ENCODE data around the gene SLCO3A1.

SLCO3A1 gene

DNA sequence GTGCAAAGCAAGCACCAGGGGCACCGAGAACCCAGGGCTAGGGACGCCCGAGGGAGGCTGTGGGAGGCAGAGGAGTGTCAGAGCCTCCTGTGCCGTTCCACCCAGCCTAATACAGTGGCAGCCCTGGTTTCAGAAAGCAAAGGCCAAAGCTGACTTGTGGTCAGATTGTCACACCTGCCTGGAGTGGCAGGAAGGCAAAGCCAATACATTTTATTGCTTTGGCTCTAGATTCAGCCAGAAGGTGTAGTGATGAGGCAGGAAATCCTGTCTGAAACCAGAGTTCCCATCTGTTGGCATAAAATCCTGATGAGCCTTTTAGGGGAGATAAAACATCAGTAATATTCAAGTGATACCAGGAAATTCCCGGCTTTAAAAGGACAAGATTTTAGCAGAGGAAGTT lies 168.3 kb downstream of the SLCO3A1 start:
- no peak overlapping the region for H3K27ac ChIP-seq
- H3K27me3 ChIP-seq = no peaks in the 10 kb centered on the region
- no peaks in the 10 kb centered on the region for H3K4me1 ChIP-seq (ENCODE audit: control insufficient read depth in 1 of 2, insufficient read depth in 1 of 2, low read depth in 1 of 2, low read length in 1 of 2)
- H3K4me3 ChIP-seq (ENCODE audit: low read depth in 1 of 2, low read length in 1 of 2) = no peak overlapping the region
- no peaks in the 10 kb centered on the region for H3K36me3 ChIP-seq
- TF ChIP-seq, protein P1, sequence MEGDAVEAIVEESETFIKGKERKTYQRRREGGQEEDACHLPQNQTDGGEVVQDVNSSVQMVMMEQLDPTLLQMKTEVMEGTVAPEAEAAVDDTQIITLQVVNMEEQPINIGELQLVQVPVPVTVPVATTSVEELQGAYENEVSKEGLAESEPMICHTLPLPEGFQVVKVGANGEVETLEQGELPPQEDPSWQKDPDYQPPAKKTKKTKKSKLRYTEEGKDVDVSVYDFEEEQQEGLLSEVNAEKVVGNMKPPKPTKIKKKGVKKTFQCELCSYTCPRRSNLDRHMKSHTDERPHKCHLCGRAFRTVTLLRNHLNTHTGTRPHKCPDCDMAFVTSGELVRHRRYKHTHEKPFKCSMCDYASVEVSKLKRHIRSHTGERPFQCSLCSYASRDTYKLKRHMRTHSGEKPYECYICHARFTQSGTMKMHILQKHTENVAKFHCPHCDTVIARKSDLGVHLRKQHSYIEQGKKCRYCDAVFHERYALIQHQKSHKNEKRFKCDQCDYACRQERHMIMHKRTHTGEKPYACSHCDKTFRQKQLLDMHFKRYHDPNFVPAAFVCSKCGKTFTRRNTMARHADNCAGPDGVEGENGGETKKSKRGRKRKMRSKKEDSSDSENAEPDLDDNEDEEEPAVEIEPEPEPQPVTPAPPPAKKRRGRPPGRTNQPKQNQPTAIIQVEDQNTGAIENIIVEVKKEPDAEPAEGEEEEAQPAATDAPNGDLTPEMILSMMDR (IDR thresholded peaks at IDR 0.05) = no peak
- no peaks in the 10 kb centered on the region for H3K9me3 ChIP-seq

DNA sequence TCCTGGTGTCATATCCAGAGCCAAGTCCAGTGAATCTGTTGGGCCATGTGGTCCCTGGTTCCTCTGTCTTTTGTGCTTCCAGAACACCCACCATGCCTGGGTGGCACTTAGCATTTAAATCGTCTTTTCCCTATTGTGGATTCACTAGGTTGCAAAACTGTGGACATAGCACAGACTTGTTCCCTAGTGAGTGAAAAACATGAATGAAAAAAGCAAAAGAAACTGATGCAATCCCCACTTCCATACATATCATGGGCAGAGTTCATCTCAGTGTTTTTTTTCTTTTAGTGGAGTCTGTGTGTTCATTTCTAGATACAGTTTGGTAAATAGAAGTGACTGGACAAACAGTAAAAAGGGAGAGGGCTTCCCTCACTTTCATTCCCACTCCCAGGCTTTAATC lies 170.5 kb downstream of the SLCO3A1 start:
- TF ChIP-seq, protein P1 (IDR thresholded peaks at IDR 0.05) = no peak
- H3K36me3 ChIP-seq = no peaks in the 10 kb centered on the region

DNA sequence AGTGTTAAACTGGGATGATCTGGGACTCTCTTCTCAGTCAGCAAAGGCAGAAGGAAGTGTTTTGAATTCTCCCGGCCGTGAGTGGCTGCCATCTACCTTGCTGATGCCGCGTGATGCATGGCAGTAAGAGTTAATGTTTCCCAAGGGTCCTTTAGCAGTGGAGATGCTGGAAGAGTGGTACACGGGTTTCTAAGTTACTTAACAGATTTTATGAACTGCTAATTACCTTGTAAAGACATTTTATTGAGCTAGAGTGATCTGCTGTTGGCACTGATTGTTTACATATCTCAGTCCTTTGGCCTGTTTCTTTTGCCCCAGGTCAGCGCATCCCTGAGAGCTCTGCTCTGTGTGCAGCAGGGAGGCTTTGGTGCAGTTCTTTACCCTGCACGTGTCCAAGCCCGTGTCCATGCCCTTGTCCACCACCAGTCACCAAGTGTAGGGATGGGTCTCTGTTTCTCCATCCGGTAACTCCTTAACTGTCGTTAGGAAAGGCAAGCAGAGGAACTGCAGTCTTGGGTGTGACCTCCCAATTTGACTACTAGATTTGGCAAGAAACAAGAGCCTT lies 172.3 kb downstream of the SLCO3A1 start:
- H3K27ac ChIP-seq = no peak overlapping the region
- H3K4me1 ChIP-seq (ENCODE audit: control insufficient read depth in 1 of 2, insufficient read depth in 1 of 2, low read depth in 1 of 2, low read length in 1 of 2) = no peaks in the 10 kb centered on the region
- no peak overlapping the region for H3K4me3 ChIP-seq (ENCODE audit: low read depth in 1 of 2, low read length in 1 of 2)
- H3K9me3 ChIP-seq = no peaks in the 10 kb centered on the region
- H3K27me3 ChIP-seq = no peaks in the 10 kb centered on the region
- H3K36me3 ChIP-seq = no peaks in the 10 kb centered on the region
- TF ChIP-seq, protein P1 (IDR thresholded peaks at IDR 0.05) = no peak

More for the DNA sequence above, 170.5 kb downstream of the SLCO3A1 start:
- Histone ChIP-seq H3K9me3 (no peaks in the 10 kb centered on the region), H3K4me1 (ENCODE audit: control insufficient read depth in 1 of 2, insufficient read depth in 1 of 2, low read depth in 1 of 2, low read length in 1 of 2) (no peaks in the 10 kb centered on the region), H3K27ac (no peak overlapping the region), H3K27me3 (no peaks in the 10 kb centered on the region), H3K4me3 (ENCODE audit: low read depth in 1 of 2, low read length in 1 of 2) (no peak overlapping the region)

DNA sequence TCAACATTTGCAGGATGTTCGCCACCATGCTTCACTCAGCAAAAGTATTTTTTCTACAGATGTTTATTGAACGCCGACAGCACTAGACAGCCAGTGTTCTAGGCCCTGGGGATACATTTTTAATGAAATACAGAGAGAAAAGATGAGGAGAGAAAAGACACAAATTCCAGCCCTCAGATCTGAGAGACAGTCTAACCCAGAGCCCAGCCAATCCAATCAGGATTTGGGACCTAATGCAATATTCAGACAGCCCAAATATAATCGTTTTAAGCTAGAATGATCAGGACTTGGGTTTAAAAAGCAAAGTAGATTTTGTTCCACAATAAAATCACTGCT lies 174.8 kb downstream of the SLCO3A1 start:
- H3K4me1 ChIP-seq (ENCODE audit: control insufficient read depth in 1 of 2, insufficient read depth in 1 of 2, low read depth in 1 of 2, low read length in 1 of 2) = peaks cover 6 to 12% of the 10 kb centered on the region in 2 experiments
- H3K27me3 ChIP-seq = no peaks in the 10 kb centered on the region
- no peaks in the 10 kb centered on the region for H3K36me3 ChIP-seq
- H3K4me3 ChIP-seq (ENCODE audit: low read depth in 1 of 2, low read length in 1 of 2) = no peak overlapping the region
- TF ChIP-seq, protein P1 (IDR thresholded peaks at IDR 0.05) = no peak
- no peaks in the 10 kb centered on the region for H3K9me3 ChIP-seq
- no peak overlapping the region for H3K27ac ChIP-seq

DNA sequence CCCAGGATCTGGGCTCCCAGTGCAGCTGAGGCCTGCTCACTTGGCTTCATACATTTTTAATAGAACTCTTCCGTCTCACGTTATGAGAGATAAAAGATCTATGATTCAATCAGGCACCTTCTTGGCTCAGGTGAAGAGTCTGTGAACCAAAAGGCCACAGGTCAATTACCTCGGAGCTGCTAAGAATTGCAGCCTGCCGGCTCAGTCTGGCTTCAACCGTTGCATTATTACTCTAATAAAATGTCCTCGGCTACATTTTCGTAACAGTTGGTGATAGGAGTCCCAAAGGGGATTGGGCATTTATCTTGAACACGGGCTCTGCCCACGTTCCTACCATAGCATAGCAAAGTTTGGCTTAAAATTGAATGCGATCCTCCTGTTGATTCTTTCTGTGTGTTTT lies 176.3 kb downstream of the SLCO3A1 start:
- TF ChIP-seq, protein P1 (IDR thresholded peaks at IDR 0.05) = no peak
- no peaks in the 10 kb centered on the region for H3K36me3 ChIP-seq
- H3K9me3 ChIP-seq = no peaks in the 10 kb centered on the region
- H3K4me1 ChIP-seq (ENCODE audit: control insufficient read depth in 1 of 2, insufficient read depth in 1 of 2, low read depth in 1 of 2, low read length in 1 of 2) = peaks cover 8 to 17% of the 10 kb centered on the region in 2 experiments
- H3K27me3 ChIP-seq = no peaks in the 10 kb centered on the region
- H3K4me3 ChIP-seq (ENCODE audit: low read depth in 1 of 2, low read length in 1 of 2) = no peak overlapping the region
- H3K27ac ChIP-seq = no peak overlapping the region

DNA sequence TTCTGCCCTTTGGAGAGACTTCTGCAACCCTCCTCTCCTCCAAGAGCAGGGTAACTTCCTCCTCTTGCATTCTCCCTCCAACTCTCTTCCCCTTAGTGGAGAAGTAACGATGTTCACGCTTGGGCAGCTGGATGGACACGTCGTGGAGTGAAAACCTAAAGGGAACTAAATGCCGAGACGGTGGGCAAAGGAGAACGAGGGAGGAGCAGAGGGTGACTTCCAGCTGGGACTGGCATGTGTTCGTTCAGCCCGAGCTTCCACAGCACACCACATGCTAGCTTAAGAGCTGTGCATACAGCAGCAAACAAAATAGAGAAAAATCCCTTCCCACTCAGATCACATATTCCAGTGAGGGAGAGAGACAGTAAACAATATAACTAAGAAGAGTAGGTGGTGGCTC lies 179.8 kb downstream of the SLCO3A1 start:
- no peaks in the 10 kb centered on the region for H3K27me3 ChIP-seq
- TF ChIP-seq, protein P1 (IDR thresholded peaks at IDR 0.05) = no peak
- peaks cover 8 to 17% of the 10 kb centered on the region in 2 experiments for H3K4me1 ChIP-seq (ENCODE audit: control insufficient read depth in 1 of 2, insufficient read depth in 1 of 2, low read depth in 1 of 2, low read length in 1 of 2)
- no peaks in the 10 kb centered on the region for H3K36me3 ChIP-seq
- H3K27ac ChIP-seq = no peak overlapping the region
- H3K4me3 ChIP-seq (ENCODE audit: low read depth in 1 of 2, low read length in 1 of 2) = no peak overlapping the region
- no peaks in the 10 kb centered on the region for H3K9me3 ChIP-seq
